H9 (cell line): ENCODE results near the gene TMSB4X. TPM values are rescaled to one million over a fixed set of nuclear protein-coding genes. Genes with fewer than 3 reads are reported as not detected.

ENCODE experiments used
- DNase-seq: peaks from one replicate; pipeline ENCODE4 v3.0.0-alpha.2; 2017
- H2AFZ ChIP-seq: one replicate; pipeline ENCODE4 v1.6.1; 2013; ENCODE audit warnings: mild to moderate bottlenecking, low read length, control low read depth, moderate library complexity
- H2AK5ac ChIP-seq: 2 replicates; pipeline ENCODE4 v1.6.1; 2013; ENCODE audit warnings: low read length, control low read depth, mixed read lengths; ENCODE audit not compliant: insufficient read length
- H2BK120ac ChIP-seq: one replicate; pipeline ENCODE4 v1.6.1; 2013; ENCODE audit warnings: low read depth, mild to moderate bottlenecking, low read length, control low read depth, inconsistent platforms; ENCODE audit not compliant: poor library complexity, severe bottlenecking
- H2BK12ac ChIP-seq: 2 replicates; pipeline ENCODE4 v1.6.1; 2013; ENCODE audit warnings: low read length, control low read depth, mixed read lengths, low read depth; ENCODE audit not compliant: insufficient read length
- H2BK15ac ChIP-seq: 2 replicates; pipeline ENCODE4 v1.6.1; 2013; ENCODE audit warnings: low read depth, low read length, control low read depth
- H2BK20ac ChIP-seq: one replicate; pipeline ENCODE4 v1.6.1; 2013; ENCODE audit warnings: low read depth, mild to moderate bottlenecking, low read length, control low read depth, inconsistent platforms; ENCODE audit not compliant: poor library complexity, severe bottlenecking
- H2BK5ac ChIP-seq: 2 replicates; pipeline ENCODE4 v1.6.1; 2013; ENCODE audit warnings: low read length, control low read depth, mixed read lengths; ENCODE audit not compliant: insufficient read length
- H3K14ac ChIP-seq: 2 replicates; pipeline ENCODE4 v1.6.1; 2013; ENCODE audit warnings: low read length, control low read depth; ENCODE audit not compliant: insufficient read depth
- H3K18ac ChIP-seq: 2 replicates; pipeline ENCODE4 v1.6.1; 2013; ENCODE audit warnings: low read depth, mild to moderate bottlenecking, mixed read lengths, low read length, control low read depth; ENCODE audit not compliant: insufficient read length
- H3K23ac ChIP-seq: 2 replicates; pipeline ENCODE4 v1.6.1; 2013; ENCODE audit warnings: low read length, control low read depth, mixed read lengths, low read depth; ENCODE audit not compliant: insufficient read length
- H3K23me2 ChIP-seq: 2 replicates; pipeline ENCODE4 v1.6.1; 2013; ENCODE audit warnings: low read depth, mild to moderate bottlenecking, mixed read lengths, low read length, control low read depth; ENCODE audit not compliant: insufficient read length, poor library complexity, severe bottlenecking
- H3K27ac ChIP-seq: 2 replicates; pipeline ENCODE4 v1.5.1; 2013; ENCODE audit warnings: low read length, control low read depth, mixed read lengths, low read depth; ENCODE audit not compliant: insufficient read length
- H3K27me3 ChIP-seq: 2 replicates; pipeline ENCODE4 v1.6.1; 2013; ENCODE audit warnings: low read length, control low read depth, inconsistent platforms; ENCODE audit not compliant: insufficient read depth
- H3K4ac ChIP-seq: 2 replicates; pipeline ENCODE4 v1.6.1; 2013; ENCODE audit warnings: low read depth, mild to moderate bottlenecking, control low read depth, inconsistent platforms, low read length, moderate library complexity
- H3K4me1 ChIP-seq: 2 replicates; pipeline ENCODE4 v1.6.1; 2013; ENCODE audit warnings: low read length, control low read depth, inconsistent platforms; ENCODE audit not compliant: insufficient read depth
- H3K4me2 ChIP-seq: 2 replicates; pipeline ENCODE4 v1.6.1; 2013; ENCODE audit warnings: low read length, control low read depth, mixed read lengths; ENCODE audit not compliant: insufficient read length, insufficient read depth
- H3K56ac ChIP-seq: 2 replicates; pipeline ENCODE4 v1.6.1; 2013; ENCODE audit warnings: low read depth, mild to moderate bottlenecking, mixed read lengths, low read length, control low read depth; ENCODE audit not compliant: insufficient read length
- H3K79me1 ChIP-seq: 2 replicates; pipeline ENCODE4 v1.6.1; 2013; ENCODE audit warnings: low read depth, mild to moderate bottlenecking, moderate library complexity, low read length, control low read depth, inconsistent platforms; ENCODE audit not compliant: insufficient read depth, poor library complexity, severe bottlenecking
- H3K79me2 ChIP-seq: 2 replicates; pipeline ENCODE4 v1.6.1; 2013; ENCODE audit warnings: low read length, control low read depth, inconsistent platforms; ENCODE audit not compliant: insufficient read depth
- H3K9ac ChIP-seq: 2 replicates; pipeline ENCODE4 v1.6.1; 2013; ENCODE audit warnings: low read length, control low read depth, mixed read lengths; ENCODE audit not compliant: insufficient read length; ENCODE audit errors: extremely low read depth
- H3K9me3 ChIP-seq: one replicate; pipeline ENCODE4 v1.6.1; 2013; ENCODE audit warnings: low read depth, low read length, inconsistent platforms; ENCODE audit not compliant: control insufficient read depth
- H3T11ph ChIP-seq: one replicate; pipeline ENCODE4 v1.6.1; 2013; ENCODE audit warnings: mild to moderate bottlenecking, low read length, control low read depth, inconsistent platforms
- H4K20me1 ChIP-seq: one replicate; pipeline ENCODE4 v1.6.1; 2013; ENCODE audit not compliant: control insufficient read depth, insufficient read length, insufficient read depth
- H4K5ac ChIP-seq: 2 replicates; pipeline ENCODE4 v1.6.1; 2013; ENCODE audit warnings: low read depth, mild to moderate bottlenecking, mixed read lengths, low read length, control low read depth; ENCODE audit not compliant: insufficient read length
- H4K8ac ChIP-seq: replicated peaks from 2 replicates; pipeline ENCODE4 v1.6.1; 2013; ENCODE audit warnings: low read length, control low read depth, mixed read lengths, low read depth; ENCODE audit not compliant: insufficient read length
- H4K91ac ChIP-seq: 2 replicates; pipeline ENCODE4 v1.6.1; 2013; ENCODE audit warnings: low read depth, mild to moderate bottlenecking, moderate library complexity, mixed read lengths, low read length, control low read depth; ENCODE audit not compliant: insufficient read length
- H3K27ac Mint-ChIP-seq, 3 experiments: 2 replicates in 2 of 3; 3 replicates in 1 of 3; pipeline ENCODE4 v1.8.0; 2020 to 2021; ENCODE audit warnings: mixed read lengths in 3 of 3, mild to moderate bottlenecking in 1 of 3, moderate library complexity in 1 of 3
- H3K27me3 Mint-ChIP-seq: 2 replicates; pipeline ENCODE4 v1.8.0; 2021; ENCODE audit warnings: low read depth, mild to moderate bottlenecking, moderate library complexity, mixed read lengths
- H3K36me3 Mint-ChIP-seq, 3 experiments: 2 replicates in 2 of 3; 3 replicates in 1 of 3; pipeline ENCODE4 v1.8.0; 2020 to 2021; ENCODE audit warnings: low read depth in 3 of 3, mixed read lengths in 3 of 3; ENCODE audit not compliant: insufficient read depth in 1 of 3
- H3K4me1 Mint-ChIP-seq, 2 experiments: 2 replicates each; pipeline ENCODE4 v1.8.0; 2020; ENCODE audit warnings: mixed read lengths in 2 of 2
- H3K4me3 Mint-ChIP-seq, 2 experiments: 2 replicates in 1 of 2; 3 replicates in 1 of 2; pipeline ENCODE4 v1.8.0; 2020 to 2021; ENCODE audit warnings: mild to moderate bottlenecking in 2 of 2, mixed read lengths in 2 of 2, moderate library complexity in 1 of 2
- H3K9me3 Mint-ChIP-seq, 2 experiments: 2 replicates in 1 of 2; 3 replicates in 1 of 2; pipeline ENCODE4 v1.8.0; 2020; ENCODE audit warnings: mild to moderate bottlenecking in 2 of 2, mixed read lengths in 2 of 2, moderate library complexity in 1 of 2
- WGBS: extraction: QIAGEN DNeasy Blood & Tissue Kit; methylation state at CpG from one replicate; pipeline ENCODE4 v1.1.7; 2013; ENCODE audit warnings: missing lambda C conversion rate, low lambda C conversion rate, mixed read lengths; ENCODE audit not compliant: insufficient read length; ENCODE audit errors: extremely low coverage; 5-methylcytosine and 5-hydroxymethylcytosine counted together
- total RNA-seq: library from RNA; stranded (reverse); gene quantifications from 2 replicates; pipeline ENCODE4 v1.2.1, GENCODE V29; 2021
- TF ChIP-seq, protein P1 (sequence below): fragments of 200-600 bp; sonication (generic); conservative IDR thresholded peaks from 3 replicates; pipeline ENCODE4 v1.8.0; 2021; ENCODE audit warnings: antibody characterized with exemption, mild to moderate bottlenecking

TMSB4X gene
- total RNA-seq, 1 experiment from 2014 or later: 2,733 TPM

DNA sequence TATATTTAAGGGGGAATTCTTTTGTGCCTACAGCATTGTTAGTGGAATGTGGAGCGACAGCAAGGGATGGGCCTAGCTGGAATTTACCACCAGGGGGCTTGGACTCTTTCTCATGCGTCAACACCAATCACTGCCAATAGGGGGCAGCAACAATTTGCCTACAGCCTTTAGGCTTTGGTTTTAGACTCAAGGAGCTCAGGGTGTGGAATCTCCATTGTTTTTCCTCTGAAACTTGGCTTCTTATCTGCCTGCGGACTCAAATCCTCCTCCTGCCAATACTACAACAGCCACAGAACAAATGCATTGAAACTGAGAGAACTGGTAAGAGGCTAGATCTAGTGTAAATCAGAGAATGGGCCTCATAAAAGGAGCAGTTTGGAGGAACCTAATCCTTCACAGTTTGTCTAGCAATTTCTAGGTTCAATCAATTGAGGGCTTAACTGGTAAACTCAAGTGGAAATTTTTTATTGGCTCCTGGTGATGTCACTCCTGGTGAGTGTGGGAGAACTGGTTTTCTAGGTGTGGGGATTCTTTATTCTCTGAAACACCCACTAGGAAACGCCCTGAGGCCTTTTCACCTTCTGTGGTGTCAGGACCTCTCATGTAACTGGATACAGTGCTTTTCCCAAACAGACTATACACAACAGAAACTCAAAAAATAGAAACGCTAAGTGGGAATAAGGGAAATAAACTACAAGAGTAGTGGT, 27.9 kb upstream of the TMSB4X start:
- peak overlapping the region; percentile 65 to 96 (median 92); a peak in 5 of 7 replicates for H3K27ac Mint-ChIP-seq
- H3K4me3 Mint-ChIP-seq: no peak overlapping the region
- no peak overlapping the region for H4K8ac ChIP-seq
- no peaks in the 10 kb centered on the region for H3K9me3 ChIP-seq
- H3K9me3 Mint-ChIP-seq: peaks cover 58 to 74% of the 10 kb centered on the region in 2 experiments
- no peaks in the 10 kb centered on the region for H4K20me1 ChIP-seq
- H2AFZ ChIP-seq: no peak overlapping the region
- no peaks in the 10 kb centered on the region for H3K79me2 ChIP-seq
- DNase-seq: peak; percentile 88
- no peaks in the 10 kb centered on the region for H3K79me1 ChIP-seq
- no peak overlapping the region for H2BK12ac ChIP-seq
- no peak overlapping the region for H2BK120ac ChIP-seq
- peak overlapping the region; percentile 22 for H4K5ac ChIP-seq
- TF ChIP-seq, protein P1, sequence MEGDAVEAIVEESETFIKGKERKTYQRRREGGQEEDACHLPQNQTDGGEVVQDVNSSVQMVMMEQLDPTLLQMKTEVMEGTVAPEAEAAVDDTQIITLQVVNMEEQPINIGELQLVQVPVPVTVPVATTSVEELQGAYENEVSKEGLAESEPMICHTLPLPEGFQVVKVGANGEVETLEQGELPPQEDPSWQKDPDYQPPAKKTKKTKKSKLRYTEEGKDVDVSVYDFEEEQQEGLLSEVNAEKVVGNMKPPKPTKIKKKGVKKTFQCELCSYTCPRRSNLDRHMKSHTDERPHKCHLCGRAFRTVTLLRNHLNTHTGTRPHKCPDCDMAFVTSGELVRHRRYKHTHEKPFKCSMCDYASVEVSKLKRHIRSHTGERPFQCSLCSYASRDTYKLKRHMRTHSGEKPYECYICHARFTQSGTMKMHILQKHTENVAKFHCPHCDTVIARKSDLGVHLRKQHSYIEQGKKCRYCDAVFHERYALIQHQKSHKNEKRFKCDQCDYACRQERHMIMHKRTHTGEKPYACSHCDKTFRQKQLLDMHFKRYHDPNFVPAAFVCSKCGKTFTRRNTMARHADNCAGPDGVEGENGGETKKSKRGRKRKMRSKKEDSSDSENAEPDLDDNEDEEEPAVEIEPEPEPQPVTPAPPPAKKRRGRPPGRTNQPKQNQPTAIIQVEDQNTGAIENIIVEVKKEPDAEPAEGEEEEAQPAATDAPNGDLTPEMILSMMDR: peak; percentile 96
- H3K23ac ChIP-seq: no peak overlapping the region
- no peaks in the 10 kb centered on the region for H3K27me3 ChIP-seq
- H3K36me3 Mint-ChIP-seq: peaks cover 6 to 14% (median 9%) of the 10 kb centered on the region in 3 experiments
- H4K91ac ChIP-seq: no peak overlapping the region
- H3K18ac ChIP-seq: no peak overlapping the region
- no peak overlapping the region for H2AK5ac ChIP-seq
- H2BK5ac ChIP-seq: no peak overlapping the region
- H3T11ph ChIP-seq: peak overlapping the region; percentile 19
- no peak overlapping the region for H3K4me2 ChIP-seq
- H3K4me1 Mint-ChIP-seq: peaks cover 27 to 36% of the 10 kb centered on the region in 2 experiments
- H3K27me3 Mint-ChIP-seq: peaks cover 1% of the 10 kb centered on the region
- H3K9ac ChIP-seq: no peak overlapping the region
- no CpG with 5 or more reads among the region's 5 CpGs for WGBS
- no peak overlapping the region for H3K14ac ChIP-seq
- H3K23me2 ChIP-seq: no peaks in the 10 kb centered on the region
- peaks cover 4% of the 10 kb centered on the region; the same call in 1 of the 2 replicates for H3K4me1 ChIP-seq
- H3K27ac ChIP-seq: no peak overlapping the region
- H2BK15ac ChIP-seq: no peak overlapping the region
- H3K56ac ChIP-seq: no peak overlapping the region
- H3K4ac ChIP-seq: no peak overlapping the region
- no peak overlapping the region for H2BK20ac ChIP-seq
